Hepatocyte (in vitro differentiated cells): ENCODE measurements around the gene EPHA4. TPM values are rescaled to one million over a fixed set of nuclear protein-coding genes. Genes with fewer than 3 reads are reported as not detected.

ENCODE experiments used
- DNase-seq: peaks from one replicate; pipeline ENCODE4 v3.0.0-alpha.2; 2016; ENCODE audit warnings: low spot score
- H2AFZ ChIP-seq: fragments of 200-600 bp; sonication (generic); 2 replicates; pipeline ENCODE4 v1.6.0; 2016; ENCODE audit warnings: antibody characterized with exemption, mild to moderate bottlenecking
- H3K27ac ChIP-seq: fragments of 200-600 bp; sonication (generic); 2 replicates; pipeline ENCODE4 v1.5.1; 2016; ENCODE audit warnings: mild to moderate bottlenecking
- H3K27me3 ChIP-seq: fragments of 200-600 bp; sonication (generic); 2 replicates; pipeline ENCODE4 v1.6.1; 2016
- H3K36me3 ChIP-seq: fragments of 200-600 bp; sonication (generic); replicated peaks from 2 replicates; pipeline ENCODE4 v1.5.1; 2016; ENCODE audit warnings: low read depth; ENCODE audit not compliant: insufficient read depth
- H3K4me1 ChIP-seq: fragments of 200-600 bp; sonication (generic); 2 replicates; pipeline ENCODE4 v1.5.1; 2016; ENCODE audit warnings: mild to moderate bottlenecking, moderate library complexity; ENCODE audit not compliant: insufficient read depth
- H3K4me2 ChIP-seq: fragments of 200-600 bp; sonication (generic); 2 replicates; pipeline ENCODE4 v1.6.0; 2016
- H3K4me3 ChIP-seq: fragments of 200-600 bp; sonication (generic); 2 replicates; pipeline ENCODE4 v1.5.1; 2016; ENCODE audit warnings: mild to moderate bottlenecking
- H3K79me2 ChIP-seq: fragments of 200-600 bp; sonication (generic); 2 replicates; pipeline ENCODE4 v1.6.0; 2017; ENCODE audit warnings: mild to moderate bottlenecking
- H3K9me2 ChIP-seq: fragments of 200-600 bp; sonication (generic); replicated peaks from 2 replicates; pipeline ENCODE4 v1.6.0; 2017; ENCODE audit warnings: mild to moderate bottlenecking; ENCODE audit not compliant: insufficient read depth
- H3K9me3 ChIP-seq: fragments of 200-600 bp; sonication (generic); 2 replicates; pipeline ENCODE4 v1.5.1; 2016; ENCODE audit warnings: low read depth, mild to moderate bottlenecking
- H4K20me1 ChIP-seq: fragments of 200-600 bp; sonication (generic); 2 replicates; pipeline ENCODE4 v1.6.0; 2016; ENCODE audit warnings: mild to moderate bottlenecking; ENCODE audit not compliant: insufficient read depth, poor library complexity, severe bottlenecking
- CTCF ChIP-seq: fragments of 200-600 bp; sonication (generic); IDR thresholded peaks from 2 replicates; pipeline ENCODE4 v1.5.1; 2016; ENCODE audit warnings: antibody characterized with exemption, mild to moderate bottlenecking; ENCODE audit not compliant: poor library complexity
- EZH2 ChIP-seq: fragments of 200-600 bp; sonication (generic); IDR thresholded peaks from 2 replicates; pipeline ENCODE4 v1.6.1; 2016; ENCODE audit warnings: antibody characterized with exemption, mild to moderate bottlenecking, borderline replicate concordance
- EZH2phosphoT487 ChIP-seq: fragments of 200-600 bp; sonication (generic); IDR thresholded peaks from one replicate; pipeline ENCODE4 v1.6.1; 2018; ENCODE audit warnings: antibody characterized with exemption, mild to moderate bottlenecking, low read depth, moderate library complexity; ENCODE audit not compliant: unreplicated experiment, severe bottlenecking
- WGBS: methylation state at CpG from one replicate; pipeline ENCODE4 v1.1.6; 2016; ENCODE audit warnings: low lambda C conversion rate; ENCODE audit errors: missing lambda C conversion rate; 5-methylcytosine and 5-hydroxymethylcytosine counted together
- polyA plus RNA-seq: library from polyadenylated mRNA; unstranded; fragments of >200 nt; fragmentation: Nextera tagmentation; extraction: Ambion mirVana; gene quantifications from 2 replicates; pipeline ENCODE4 v1.2.1, GENCODE V29; 2016
- total RNA-seq: library from RNA; depleted of rRNA; stranded (reverse); fragments of >200 nt; gene quantifications from 2 replicates; pipeline ENCODE4 v1.2.3, GENCODE V29; 2014

The EPHA4 gene
- total and polyA plus RNA-seq, 2 experiments from 2014 or later, result 7.8 to 36.8 TPM

DNA sequence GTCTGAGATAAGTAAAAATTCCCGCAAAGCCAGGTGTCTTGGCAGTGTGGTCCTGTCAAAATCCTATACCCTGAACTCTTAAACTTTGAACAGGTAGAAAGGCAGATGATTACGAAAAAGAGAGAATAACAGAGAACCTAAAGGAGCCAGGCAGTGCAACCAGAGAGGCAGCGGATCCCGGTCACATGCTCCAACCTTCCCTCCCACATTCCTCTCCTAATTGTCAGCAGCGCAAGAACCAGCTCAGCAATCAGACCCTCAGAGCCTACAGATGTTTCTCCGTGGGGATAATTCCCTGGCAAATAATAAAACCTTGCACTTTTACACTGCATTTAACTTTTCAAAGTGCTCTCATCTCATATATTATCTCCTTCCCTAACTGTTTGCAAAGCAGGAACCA, 124.8 kb downstream of the EPHA4 start:
- Histone ChIP-seq H2AFZ (peak overlapping the region; percentile 18), H3K79me2 (no peaks in the 10 kb centered on the region), H4K20me1 (no peaks in the 10 kb centered on the region), H3K4me1 (peaks cover 8% of the 10 kb centered on the region), H3K36me3 (no peaks in the 10 kb centered on the region), H3K27me3 (no peaks in the 10 kb centered on the region), H3K9me2 (no peaks in the 10 kb centered on the region), H3K9me3 (no peaks in the 10 kb centered on the region), H3K4me3 (no peak overlapping the region), H3K27ac (peak overlapping the region; percentile 62), H3K4me2 (peak overlapping the region; percentile 45)
- 39% methylated on average over 6 of the region's 6 CpGs for WGBS
- TF ChIP-seq EZH2phosphoT487 (no peak), EZH2 (no peak), CTCF (no peak)
- DNase-seq, result peak; percentile 48

GRCh38 chr2:221446140-221446539, 126.0 kb downstream of the EPHA4 start:
- 100% methylated on average over 2 of the region's 2 CpGs for WGBS
- H3K27me3 ChIP-seq, result no peaks in the 10 kb centered on the region
- H3K27ac ChIP-seq, result no peak overlapping the region
- no peak overlapping the region for H2AFZ ChIP-seq
- H3K9me2 ChIP-seq, result no peaks in the 10 kb centered on the region
- no peak overlapping the region for H3K4me2 ChIP-seq
- H3K9me3 ChIP-seq, result no peaks in the 10 kb centered on the region
- DNase-seq, result no peak
- H4K20me1 ChIP-seq, result no peaks in the 10 kb centered on the region
- no peak overlapping the region for H3K4me3 ChIP-seq
- no peaks in the 10 kb centered on the region for H3K36me3 ChIP-seq
- TF ChIP-seq EZH2, result no peak
- TF ChIP-seq CTCF, result no peak
- no peak for TF ChIP-seq EZH2phosphoT487
- peaks cover 8% of the 10 kb centered on the region for H3K4me1 ChIP-seq
- no peaks in the 10 kb centered on the region for H3K79me2 ChIP-seq

DNA sequence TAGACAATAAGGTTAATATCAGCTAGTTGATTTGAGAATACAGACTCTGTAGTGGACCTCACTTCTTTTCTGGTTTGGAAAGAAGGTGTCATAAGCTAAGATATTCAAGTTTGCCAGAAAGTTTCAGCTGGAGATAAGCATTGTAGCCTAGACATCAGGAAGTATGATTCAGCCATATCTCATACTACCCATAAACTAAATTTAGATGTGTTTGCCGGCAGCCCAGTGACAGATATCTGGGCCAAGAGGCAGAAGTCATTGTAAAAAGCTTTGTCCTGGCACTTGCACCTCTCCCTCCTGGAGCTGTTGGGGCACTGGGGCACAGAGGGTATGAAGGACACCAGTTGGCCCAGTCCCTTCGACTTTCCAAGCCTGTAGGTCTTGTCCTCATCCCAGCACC, 128.0 kb downstream of the EPHA4 start:
- no peak overlapping the region for H2AFZ ChIP-seq

More for the DNA sequence above, 128.0 kb downstream of the EPHA4 start:
- Histone ChIP-seq H3K27ac (no peak overlapping the region), H3K4me1 (peaks cover 8% of the 10 kb centered on the region), H3K9me2 (no peaks in the 10 kb centered on the region), H3K36me3 (no peaks in the 10 kb centered on the region), H3K79me2 (no peaks in the 10 kb centered on the region), H3K4me3 (no peak overlapping the region), H3K4me2 (no peak overlapping the region), H3K9me3 (no peaks in the 10 kb centered on the region), H4K20me1 (no peaks in the 10 kb centered on the region), H3K27me3 (no peaks in the 10 kb centered on the region)
- TF ChIP-seq EZH2 (no peak), CTCF (no peak), EZH2phosphoT487 (no peak)
- DNase-seq, result no peak
- 15% methylated on average over 2 of the region's 2 CpGs for WGBS
